ENCODE measurements around the gene BANK1.

Gene BANK1

DNA sequence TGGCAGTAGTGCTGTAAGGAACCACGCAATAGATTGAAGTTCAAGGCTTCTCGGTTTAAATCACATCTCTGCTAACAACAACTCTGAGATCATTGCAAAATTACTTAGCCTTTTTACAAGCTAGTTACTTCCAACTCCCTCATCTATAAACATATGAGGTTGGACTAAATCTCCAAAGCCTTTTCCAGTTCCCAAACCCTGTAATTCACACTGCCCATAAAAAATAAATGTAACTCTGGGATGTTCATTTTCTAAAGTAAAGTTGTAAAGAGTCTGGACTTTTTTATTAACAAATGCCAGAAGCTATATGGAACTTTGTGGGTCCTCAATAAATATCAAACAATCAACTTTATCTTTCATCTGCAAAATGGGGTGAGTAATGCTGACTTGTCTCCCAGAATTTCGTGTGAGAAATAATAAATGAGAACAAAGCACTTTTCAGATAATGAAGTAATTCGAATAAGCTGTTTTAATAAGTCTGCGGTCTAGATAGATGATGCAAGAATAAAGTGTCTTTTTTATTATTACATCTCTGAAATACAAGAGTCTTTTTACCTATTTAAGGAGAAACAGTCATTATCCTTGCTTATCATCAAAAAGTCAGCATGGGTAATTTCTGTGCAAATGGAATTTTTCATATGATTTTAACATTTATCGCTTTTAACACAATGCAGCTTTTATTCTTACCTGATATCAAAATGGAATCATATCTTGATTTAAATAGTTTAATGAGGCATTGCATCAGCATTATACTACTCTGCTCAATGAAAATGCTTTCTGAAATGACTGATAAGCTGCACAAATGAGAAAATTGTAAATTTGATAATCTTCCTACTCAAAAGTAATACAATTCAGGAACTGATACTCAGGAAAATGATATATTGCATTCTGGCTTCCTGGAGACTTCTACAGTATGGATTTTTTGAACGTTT lies 252.6 kb downstream of the BANK1 start:
- no peak for DNase-seq
- Histone ChIP-seq H3K9me3 (ENCODE audit: insufficient read depth, low read length, severe bottlenecking) (no peaks in the 10 kb centered on the region), H3K79me2 (ENCODE audit: insufficient read depth, low read length) (no peaks in the 10 kb centered on the region), H3K9ac (ENCODE audit: low read depth, low read length) (no peak overlapping the region), H3K4me2 (ENCODE audit: insufficient read depth, low read length) (no peak overlapping the region), H3K27ac (ENCODE audit: low read length) (no peak overlapping the region), H4K20me1 (ENCODE audit: insufficient read depth, low read length) (no peaks in the 10 kb centered on the region), H3K36me3 (ENCODE audit: insufficient read depth, low read length) (no peaks in the 10 kb centered on the region), H3K4me1 (ENCODE audit: insufficient read depth, low read length) (no peaks in the 10 kb centered on the region), H3K4me3 (ENCODE audit: low read depth in 1 of 2, low read length in 2 of 2) (no peak overlapping the region), H3K27me3 (ENCODE audit: insufficient read depth, low read length, poor library complexity) (no peaks in the 10 kb centered on the region), H2AFZ (ENCODE audit: low read depth, low read length) (no peak overlapping the region)
- no peak for ATAC-seq (ENCODE audit: insufficient read depth, low read depth)
- no peak for TF ChIP-seq EZH2 (IDR thresholded peaks at IDR 0.05; ENCODE audit: borderline replicate concordance, low read depth, low read length, severe bottlenecking)
- TF ChIP-seq, protein P1, sequence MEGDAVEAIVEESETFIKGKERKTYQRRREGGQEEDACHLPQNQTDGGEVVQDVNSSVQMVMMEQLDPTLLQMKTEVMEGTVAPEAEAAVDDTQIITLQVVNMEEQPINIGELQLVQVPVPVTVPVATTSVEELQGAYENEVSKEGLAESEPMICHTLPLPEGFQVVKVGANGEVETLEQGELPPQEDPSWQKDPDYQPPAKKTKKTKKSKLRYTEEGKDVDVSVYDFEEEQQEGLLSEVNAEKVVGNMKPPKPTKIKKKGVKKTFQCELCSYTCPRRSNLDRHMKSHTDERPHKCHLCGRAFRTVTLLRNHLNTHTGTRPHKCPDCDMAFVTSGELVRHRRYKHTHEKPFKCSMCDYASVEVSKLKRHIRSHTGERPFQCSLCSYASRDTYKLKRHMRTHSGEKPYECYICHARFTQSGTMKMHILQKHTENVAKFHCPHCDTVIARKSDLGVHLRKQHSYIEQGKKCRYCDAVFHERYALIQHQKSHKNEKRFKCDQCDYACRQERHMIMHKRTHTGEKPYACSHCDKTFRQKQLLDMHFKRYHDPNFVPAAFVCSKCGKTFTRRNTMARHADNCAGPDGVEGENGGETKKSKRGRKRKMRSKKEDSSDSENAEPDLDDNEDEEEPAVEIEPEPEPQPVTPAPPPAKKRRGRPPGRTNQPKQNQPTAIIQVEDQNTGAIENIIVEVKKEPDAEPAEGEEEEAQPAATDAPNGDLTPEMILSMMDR (IDR thresholded peaks at IDR 0.05; ENCODE audit: borderline replicate concordance, extremely low read depth, low read length, poor library complexity, severe bottlenecking), result no peak

DNA sequence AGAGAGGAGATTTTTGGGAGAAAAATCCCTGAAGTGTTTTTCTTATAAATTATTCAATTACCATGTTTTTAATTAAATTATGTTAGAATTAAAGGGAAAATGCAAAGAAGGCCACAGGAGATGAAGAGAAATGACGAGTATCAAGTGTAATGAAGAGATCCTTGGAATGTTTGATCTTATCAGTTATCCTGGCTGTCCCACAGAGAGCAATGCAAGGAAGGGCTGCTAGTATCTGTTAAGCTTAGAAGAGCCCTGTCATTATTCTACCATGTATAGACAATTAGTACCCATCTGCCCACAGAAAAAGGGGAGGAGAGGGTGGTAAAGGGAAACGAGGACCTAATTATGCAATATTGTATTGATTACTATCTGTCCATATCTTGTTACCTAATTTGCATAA lies 257.1 kb downstream of the BANK1 start:
- no peak for TF ChIP-seq EZH2 (IDR thresholded peaks at IDR 0.05; ENCODE audit: borderline replicate concordance, low read depth, low read length, severe bottlenecking)
- TF ChIP-seq, protein P1 (IDR thresholded peaks at IDR 0.05; ENCODE audit: borderline replicate concordance, extremely low read depth, low read length, poor library complexity, severe bottlenecking), result no peak
- Histone ChIP-seq H3K4me3 (ENCODE audit: low read depth in 1 of 2, low read length in 2 of 2) (no peak overlapping the region), H3K27ac (ENCODE audit: low read length) (no peak overlapping the region), H3K27me3 (ENCODE audit: insufficient read depth, low read length, poor library complexity) (no peaks in the 10 kb centered on the region), H3K79me2 (ENCODE audit: insufficient read depth, low read length) (no peaks in the 10 kb centered on the region), H3K36me3 (ENCODE audit: insufficient read depth, low read length) (no peaks in the 10 kb centered on the region), H3K4me2 (ENCODE audit: insufficient read depth, low read length) (no peak overlapping the region), H2AFZ (ENCODE audit: low read depth, low read length) (no peak overlapping the region), H4K20me1 (ENCODE audit: insufficient read depth, low read length) (no peaks in the 10 kb centered on the region), H3K9ac (ENCODE audit: low read depth, low read length) (no peak overlapping the region), H3K4me1 (ENCODE audit: insufficient read depth, low read length) (no peaks in the 10 kb centered on the region), H3K9me3 (ENCODE audit: insufficient read depth, low read length, severe bottlenecking) (no peaks in the 10 kb centered on the region)
- no peak for DNase-seq
- ATAC-seq (ENCODE audit: insufficient read depth, low read depth), result no peak

DNA sequence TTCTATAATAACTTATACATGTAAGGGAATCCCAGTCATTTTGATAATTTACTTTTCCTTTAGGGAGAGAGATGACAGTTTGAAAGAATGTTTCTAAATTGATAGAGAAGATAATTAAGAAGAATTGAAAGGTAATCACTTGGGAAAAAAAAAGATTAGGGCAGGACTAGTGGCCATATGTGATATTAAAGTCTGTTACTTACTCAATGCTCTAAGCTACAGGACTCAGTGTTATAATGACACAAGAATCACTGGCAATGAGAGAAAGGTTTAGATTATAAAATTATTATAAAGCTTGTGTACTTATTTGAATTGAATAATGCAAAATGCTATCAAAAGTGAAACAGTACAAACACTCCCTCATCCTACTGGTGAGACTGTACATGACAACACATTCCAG lies 265.3 kb downstream of the BANK1 start:
- H3K36me3 ChIP-seq (ENCODE audit: insufficient read depth, low read length), result no peaks in the 10 kb centered on the region
- no peaks in the 10 kb centered on the region for H3K79me2 ChIP-seq (ENCODE audit: insufficient read depth, low read length)
- no peak overlapping the region for H3K9ac ChIP-seq (ENCODE audit: low read depth, low read length)
- TF ChIP-seq EZH2 (IDR thresholded peaks at IDR 0.05; ENCODE audit: borderline replicate concordance, low read depth, low read length, severe bottlenecking), result no peak
- TF ChIP-seq, protein P1 (IDR thresholded peaks at IDR 0.05; ENCODE audit: borderline replicate concordance, extremely low read depth, low read length, poor library complexity, severe bottlenecking), result no peak
- no peak overlapping the region for H3K4me2 ChIP-seq (ENCODE audit: insufficient read depth, low read length)
- DNase-seq, result no peak
- H2AFZ ChIP-seq (ENCODE audit: low read depth, low read length), result no peak overlapping the region
- no peak overlapping the region for H3K27ac ChIP-seq (ENCODE audit: low read length)
- no peaks in the 10 kb centered on the region for H3K27me3 ChIP-seq (ENCODE audit: insufficient read depth, low read length, poor library complexity)
- no peaks in the 10 kb centered on the region for H3K4me1 ChIP-seq (ENCODE audit: insufficient read depth, low read length)
- no peaks in the 10 kb centered on the region for H3K9me3 ChIP-seq (ENCODE audit: insufficient read depth, low read length, severe bottlenecking)
- H3K4me3 ChIP-seq (ENCODE audit: low read depth in 1 of 2, low read length in 2 of 2), result no peak overlapping the region
- ATAC-seq (ENCODE audit: insufficient read depth, low read depth), result no peak
- no peaks in the 10 kb centered on the region for H4K20me1 ChIP-seq (ENCODE audit: insufficient read depth, low read length)
